B cell (primary cell): ENCODE results near the gene STAT2. TPM values are rescaled to one million over a fixed set of nuclear protein-coding genes. Genes with fewer than 3 reads are reported as not detected.
A peak's percentile ranks its signal among the peaks of the same experiment; 100 is the strongest.

Experiments used
- ATAC-seq: fragments of 200-7000 bp; cut with Tn5 transposase; one replicate; pipeline ENCODE4 v1.10.0; 2021; ENCODE audit warnings: low read depth, mild to moderate bottlenecking, moderate number of reproducible peaks, moderate library complexity
- CTCF ChIA-PET: fragments of 350-600 bp; sonication (Branson Sonifier 250); formaldehyde crosslinking; loops from one replicate; lab custom pipeline; 2021; ENCODE audit warnings: antibody characterized with exemption, inconsistent platforms; lab: Charles Lee
- POLR2A ChIA-PET: fragments of 350-600 bp; sonication (Branson Sonifier 250); formaldehyde crosslinking; loops from one replicate; lab custom pipeline; 2021; ENCODE audit warnings: antibody characterized with exemption; lab: Charles Lee
- DNase-seq: peaks from one replicate; pipeline ENCODE4 v3.0.0; 2013
- H2AFZ ChIP-seq: 2 replicates; pipeline ENCODE4 v1.6.1; 2012; ENCODE audit warnings: mild to moderate bottlenecking, low read depth, low read length; ENCODE audit not compliant: insufficient read depth, poor library complexity, severe bottlenecking
- H3K27ac ChIP-seq, 2 donors: 1 replicate in 1 of 2; 2 replicates in 1 of 2; pipeline ENCODE4 v1.5.1; 2012 to 2013; ENCODE audit warnings: low read length in 2 of 2, mild to moderate bottlenecking in 2 of 2, moderate library complexity in 1 of 2
- H3K27me3 ChIP-seq, 4 experiments: fragments of 200-600 bp in 1 of 4; sonication (generic) in 1 of 4; replicated peaks in 1 of 4; 1 replicate in 2 of 4; 2 replicates in 2 of 4; pipeline versions ENCODE4 v1.6.1 to v1.7.0; 2013 to 2016; ENCODE audit warnings: low read length in 3 of 4, mild to moderate bottlenecking in 2 of 4, mixed read lengths in 1 of 4, moderate library complexity in 1 of 4; ENCODE audit not compliant: insufficient read depth in 4 of 4, control insufficient read depth in 3 of 4; ENCODE audit errors: control extremely low read depth in 1 of 4
- H3K36me3 ChIP-seq, 2 experiments: replicated peaks in 1 of 2; 1 replicate in 1 of 2; 2 replicates in 1 of 2; pipeline versions ENCODE4 v1.6.1 to v1.7.1; 2013; ENCODE audit warnings: low read length in 1 of 2; ENCODE audit not compliant: insufficient read depth in 2 of 2, control insufficient read depth in 1 of 2; ENCODE audit errors: control extremely low read depth in 1 of 2, extremely low read depth in 1 of 2
- H3K4me1 ChIP-seq, 2 donors: fragments of 200-600 bp in 1 of 2; sonication (generic) in 1 of 2; 1 replicate in 1 of 2; 2 replicates in 1 of 2; pipeline versions ENCODE4 v1.5.1 to v1.6.1; 2013 to 2017; ENCODE audit warnings: low read length in 2 of 2; ENCODE audit not compliant: control insufficient read depth in 2 of 2, insufficient read depth in 2 of 2
- H3K4me2 ChIP-seq: replicated peaks from 2 replicates; pipeline ENCODE3; 2012; ENCODE audit warnings: mild to moderate bottlenecking, low read depth, low read length; ENCODE audit not compliant: poor library complexity, severe bottlenecking
- H3K4me3 ChIP-seq, 5 experiments: fragments of 200-600 bp in 1 of 5; sonication (generic) in 1 of 5; 1 replicate in 3 of 5; 2 replicates in 2 of 5; pipeline versions ENCODE4 v1.5.1 to v1.7.0; 2011 to 2016; ENCODE audit warnings: low read length in 4 of 5, mild to moderate bottlenecking in 4 of 5, low read depth in 2 of 5, control low read depth in 1 of 5, moderate library complexity in 1 of 5; ENCODE audit not compliant: insufficient read depth in 1 of 5; ENCODE audit errors: control extremely low read depth in 1 of 5, extremely low read depth in 1 of 5
- H3K79me2 ChIP-seq: fragments of 200-600 bp; sonication (generic); one replicate; pipeline ENCODE4 v1.6.0; 2016; ENCODE audit warnings: low read length; ENCODE audit not compliant: control insufficient read depth, insufficient read depth
- H3K9ac ChIP-seq: fragments of 200-600 bp; sonication (generic); 2 replicates; pipeline ENCODE4 v1.6.1; 2017; ENCODE audit warnings: mild to moderate bottlenecking, low read length, moderate library complexity
- H3K9me3 ChIP-seq, 3 donors: one replicate each; pipeline versions ENCODE4 v1.6.1 to v1.7.1; 2013; ENCODE audit warnings: low read length in 2 of 3; ENCODE audit not compliant: control insufficient read depth in 2 of 3, insufficient read depth in 1 of 3; ENCODE audit errors: control extremely low read depth in 1 of 3
- H4K20me1 ChIP-seq: 2 replicates; pipeline ENCODE4 v1.6.0; 2012; ENCODE audit warnings: mild to moderate bottlenecking, low read length; ENCODE audit not compliant: insufficient read depth, control insufficient read depth, poor library complexity, severe bottlenecking
- H3K27ac Mint-ChIP-seq: one replicate; pipeline ENCODE4 v1.8.0; 2021; ENCODE audit warnings: mixed read lengths
- H3K27me3 Mint-ChIP-seq: one replicate; pipeline ENCODE4 v1.8.0; 2021; ENCODE audit warnings: mixed read lengths
- H3K4me1 Mint-ChIP-seq: one replicate; pipeline ENCODE4 v1.8.0; 2021; ENCODE audit warnings: mixed read lengths
- H3K4me3 Mint-ChIP-seq: one replicate; pipeline ENCODE4 v1.8.0; 2021; ENCODE audit warnings: mixed read lengths
- H3K9me3 Mint-ChIP-seq: one replicate; pipeline ENCODE4 v1.8.0; 2022; ENCODE audit warnings: mixed read lengths; ENCODE audit not compliant: insufficient read depth
- CTCF ChIP-seq: fragments of 200-600 bp; IDR thresholded peaks from one replicate; pipeline ENCODE4 v1.8.0; 2022; ENCODE audit warnings: antibody characterized with exemption, mild to moderate bottlenecking
- EZH2 ChIP-seq: IDR thresholded peaks from 2 replicates; pipeline ENCODE4 v1.6.1; 2012; ENCODE audit warnings: borderline replicate concordance, low read depth, mild to moderate bottlenecking, moderate library complexity, low read length; ENCODE audit not compliant: insufficient read depth, poor library complexity, severe bottlenecking
- WGBS: methylation state at CpG from one replicate; pipeline ENCODE4 v1.1.5; 2013; ENCODE audit warnings: missing lambda C conversion rate; ENCODE audit not compliant: insufficient coverage; 5-methylcytosine and 5-hydroxymethylcytosine counted together
- intact Hi-C: fragments of 100-400 bp; cut with micrococcal nuclease; formaldehyde crosslinking; loops from one replicate; pipeline ENCODE4 v1.10.0; 2022
- polyA plus RNA-seq: library from polyadenylated mRNA; depleted of rRNA; stranded (reverse); fragments of >200 nt; gene quantifications from 2 replicates; pipeline ENCODE4 v1.2.3, GENCODE V29; 2012
- total RNA-seq, 2 donors: library from RNA; stranded (reverse); fragments of 120-200 nt in 1 of 2; gene quantifications; 1 replicate in 1 of 2; 2 replicates in 1 of 2; pipeline versions ENCODE4 v1.2.3 to v1.2.4, GENCODE V29; 2013 to 2022

Gene STAT2
- total and polyA plus RNA-seq, 2 donors (not counting 1 experiment from before 2014, with no cell fraction given): 261 to 298 TPM

- intact Hi-C loops: loop anchor here (1.0 kb wide), 1 partner anchor 135 kb away; the partner anchor contains the start of gene SPRYD4
- CTCF ChIA-PET: interaction anchor here (0.6 to 7.6 kb wide), 7 partner anchors 17 to 353 kb away, joined by 3 to 45 read pairs (median 7); partner anchors contain the start of genes CNPY2 and STAT2
These were observed 26.7 kb downstream of the STAT2 start for GRCh38 chr12:56333197-56333678.

More at GRCh38 chr12:56333197-56333678, 26.7 kb downstream of the STAT2 start:
- peak overlapping the region; percentile 86 for H3K4me2 ChIP-seq
- H4K20me1 ChIP-seq: no peaks in the 10 kb centered on the region
- peak overlapping the region; percentile 63 to 88 (median 80) for H3K4me3 ChIP-seq
- POLR2A ChIA-PET: interaction anchor here (0.8 to 2.5 kb wide), 7 partner anchors 9 to 135 kb away, joined by 6 to 24 read pairs (median 10); partner anchors contain the start of genes CNPY2 and STAT2
- H3K9me3 Mint-ChIP-seq: no peaks in the 10 kb centered on the region
- H3K36me3 ChIP-seq: peaks cover 0 to 1% of the 10 kb centered on the region in 2 experiments
- H3K4me1 ChIP-seq: peaks cover 30 to 37% of the 10 kb centered on the region in 2 donors
- TF ChIP-seq CTCF (no peak), EZH2 (no peak)
- H3K27me3 ChIP-seq: no peaks in the 10 kb centered on the region
- peak overlapping the region; percentile 100 for H3K27ac Mint-ChIP-seq
- DNase-seq (no peak), ATAC-seq (peak; percentile 5)
- H3K9ac ChIP-seq: peak overlapping the region; percentile 95
- H3K27me3 Mint-ChIP-seq: no peaks in the 10 kb centered on the region
- H2AFZ ChIP-seq: peak overlapping the region; percentile 93
- peak overlapping the region; percentile 94 to 100 for H3K27ac ChIP-seq
- peaks cover 46% of the 10 kb centered on the region for H3K4me1 Mint-ChIP-seq
- H3K9me3 ChIP-seq: no peaks in the 10 kb centered on the region
- H3K4me3 Mint-ChIP-seq: peak overlapping the region; percentile 99
- peaks cover 18% of the 10 kb centered on the region for H3K79me2 ChIP-seq
- no CpG with 5 or more reads among the region's 8 CpGs for WGBS
